ENCODE data around the gene TPM1. TPM values are rescaled to one million over a fixed set of nuclear protein-coding genes. Genes with fewer than 3 reads are reported as not detected.

TPM1 gene
- total and polyA plus RNA-seq, 10 of the 15 experiments (the other 5 are each of a cell fraction or from before 2014, with no cell fraction given), result 0.43 to 10.0 (median 2.4) TPM

GRCh38 chr15:63104727-63105126 is 62.2 kb downstream of the TPM1 start:
- CTCF ChIA-PET, result no interaction called here
- WGBS (ENCODE audit: insufficient coverage, insufficient replicate concordance, low lambda C conversion rate, missing lambda C conversion rate), result 51% methylated on average over 7 of the region's 7 CpGs
- ATAC-seq, result no peak

More at GRCh38 chr15:63104727-63105126, 62.2 kb downstream of the TPM1 start:
- Histone ChIP-seq H3K9ac (ENCODE audit: control insufficient read depth, insufficient read depth, low read length) (no peak overlapping the region), H3K79me2 (ENCODE audit: control insufficient read depth, insufficient read depth, low read length) (no peaks in the 10 kb centered on the region), H4K20me1 (ENCODE audit: control insufficient read depth, insufficient read depth) (no peaks in the 10 kb centered on the region), H3K27me3 (replicated peaks in 1 of 2; ENCODE audit: control insufficient read depth in 2 of 2, insufficient read depth in 2 of 2, low read length in 1 of 2) (no peaks in the 10 kb centered on the region; a peak in 2 of 4 replicates), H3K9me3 (replicated peaks; ENCODE audit: control insufficient read depth, insufficient read depth, low read length) (no peaks in the 10 kb centered on the region; the same call in 2 of the 3 replicates), H3K27ac (ENCODE audit: control insufficient read depth, insufficient read depth) (no peak overlapping the region), H3K4me3 (no peak overlapping the region), H3K36me3 (ENCODE audit: control insufficient read depth in 2 of 2, insufficient read depth in 2 of 2, low read length in 1 of 2) (no peaks in the 10 kb centered on the region), H3K4me1 (ENCODE audit: control insufficient read depth, insufficient read depth, low read length) (no peaks in the 10 kb centered on the region), H2AFZ (ENCODE audit: control insufficient read depth, low read depth, low read length) (no peak overlapping the region), H3K4me2 (ENCODE audit: control insufficient read depth, insufficient read depth) (no peak overlapping the region)
- no TSS peak for BruUV-seq (replicated peaks)
- intact Hi-C loops (cut with micrococcal nuclease; ENCODE audit: unreplicated experiment) (no loop called here), in situ Hi-C loops (cut with MboI) (no loop called here)
- TF ChIP-seq TCF12 (IDR thresholded peaks at IDR 0.05; ENCODE audit: low read depth, low read length) (no peak), NR2F1 (conservative IDR thresholded peaks at IDR 0.05) (no peak), SUPT20H (IDR thresholded peaks at IDR 0.05; ENCODE audit: borderline replicate concordance, control insufficient read depth, low read depth, low read length) (no peak), IKZF2 (IDR thresholded peaks at IDR 0.05) (no peak), ZNF24 (IDR thresholded peaks at IDR 0.05) (no peak), SRF (IDR thresholded peaks at IDR 0.05; ENCODE audit: low read depth in 2 of 2, low read length in 2 of 2) (no peak), NR2C2 (IDR thresholded peaks at IDR 0.05; ENCODE audit: borderline replicate concordance, control insufficient read depth, insufficient read length, low read depth) (no peak), JUND (IDR thresholded peaks at IDR 0.05; ENCODE audit: low read depth, low read length) (no peak), KLF5 (IDR thresholded peaks at IDR 0.05; ENCODE audit: partially characterized antibody) (no peak), STAT3 (IDR thresholded peaks at IDR 0.05; ENCODE audit: low read depth, low read length) (no peak), ZBTB11 (CRISPR knock-in tag; IDR thresholded peaks at IDR 0.05) (no peak), ZZZ3 (IDR thresholded peaks at IDR 0.05; ENCODE audit: control insufficient read depth, insufficient read length, low read depth) (no peak), ZSCAN29 (IDR thresholded peaks at IDR 0.05) (no peak)
- SMC1A ChIA-PET (ENCODE audit: uncharacterized antibody, unreplicated experiment), result interaction anchor here (1.2 kb wide), 1 partner anchor 11 kb away, joined by 3 read pairs; no protein-coding TSS in a partner anchor
- FAIRE-seq (no peak), DNase-seq (ENCODE audit: low read depth, low spot score) (no peak)
- POLR2A ChIA-PET, result no interaction called here
- RAD21 ChIA-PET (ENCODE audit: unreplicated experiment), result no interaction called here

Data from GM12878 (cell line).